Measurements from ENCODE around the gene COL4A2. TPM values are rescaled to one million over a fixed set of nuclear protein-coding genes. Genes with fewer than 3 reads are reported as not detected.

COL4A2 gene
- polyA plus RNA-seq, 1 donor from 2014 or later, result not detected

GRCh38 chr13:110326263-110326904 is 19.3 kb downstream of the COL4A2 start:
- Mint-ChIP-seq H3K9me3 (peaks cover 0 to 6% (median 5%) of the 10 kb centered on the region in 3 donors), H3K27ac (no peak overlapping the region), H3K4me3 (no peak overlapping the region), H3K27me3 (peaks cover 10% of the 10 kb centered on the region), H3K36me3 (peaks cover 2% of the 10 kb centered on the region), H3K4me1 (no peaks in the 10 kb centered on the region)

DNA sequence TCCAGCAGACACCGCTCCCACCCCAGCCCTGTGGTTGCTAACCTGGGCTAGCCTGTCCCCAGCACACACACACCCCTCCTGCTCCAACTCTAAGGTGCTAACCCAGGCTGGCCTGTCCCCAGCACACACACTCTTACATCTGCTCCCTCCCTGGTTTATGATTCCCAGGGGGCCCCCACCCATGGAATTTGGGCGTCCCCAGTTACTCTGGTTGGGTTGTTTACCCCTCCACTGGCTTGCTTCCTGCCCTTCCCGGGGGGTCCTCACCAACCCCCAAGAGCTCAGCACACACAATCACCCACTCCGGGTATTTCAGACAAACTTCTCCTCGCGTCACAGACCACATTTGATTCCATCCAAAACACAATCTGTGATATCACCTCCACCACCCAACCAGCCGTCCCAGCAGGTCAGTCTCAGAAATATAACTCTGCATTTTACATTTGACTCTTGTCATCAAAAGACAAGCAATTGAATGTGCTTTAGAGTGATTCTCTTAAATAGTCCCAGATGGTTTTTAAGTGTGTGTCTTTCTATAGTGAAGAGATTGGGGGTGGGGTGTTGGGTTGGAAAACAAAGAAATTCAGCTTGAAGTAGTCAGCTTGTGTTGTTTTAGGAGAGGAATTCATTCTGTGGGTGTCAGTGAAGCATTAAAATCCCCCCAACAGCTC is 20.1 kb downstream of the COL4A2 start:
- H3K27ac Mint-ChIP-seq, result peak overlapping the region in 1 of 3 donors; percentile 15
- H3K27me3 Mint-ChIP-seq, result peaks cover 8% of the 10 kb centered on the region
- H3K36me3 Mint-ChIP-seq, result no peaks in the 10 kb centered on the region
- no peaks in the 10 kb centered on the region for H3K4me1 Mint-ChIP-seq
- H3K9me3 Mint-ChIP-seq, result peaks cover 0 to 5% (median 0%) of the 10 kb centered on the region in 3 donors
- H3K4me3 Mint-ChIP-seq, result peak overlapping the region in 1 of 4 donors; percentile 40

DNA sequence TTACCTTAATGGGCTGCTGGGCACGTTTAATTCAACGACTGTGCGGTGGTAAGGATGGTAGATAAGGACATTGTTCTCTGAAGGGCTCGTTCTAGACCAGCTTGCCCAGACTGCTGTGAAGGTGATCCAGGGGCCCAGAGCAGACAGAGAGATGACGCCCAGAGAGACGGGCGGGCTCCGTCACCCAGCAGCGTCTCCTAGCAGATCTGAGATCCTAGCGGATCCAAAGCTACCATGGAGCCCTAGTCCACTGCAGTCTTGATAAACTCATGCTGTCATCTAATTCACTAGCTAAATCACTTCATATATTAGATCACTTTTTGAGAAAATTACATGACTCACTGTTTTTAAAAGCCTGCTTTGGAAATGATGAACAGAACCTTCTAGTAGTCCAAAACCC is 21.5 kb downstream of the COL4A2 start:
- Mint-ChIP-seq H3K4me1 (no peaks in the 10 kb centered on the region), H3K27me3 (peaks cover 8% of the 10 kb centered on the region)

GRCh38 chr13:110329258-110329657 is 22.2 kb downstream of the COL4A2 start:
- Mint-ChIP-seq H3K27ac (no peak overlapping the region), H3K4me1 (no peaks in the 10 kb centered on the region), H3K9me3 (peaks cover 0 to 3% (median 0%) of the 10 kb centered on the region in 3 donors), H3K27me3 (peaks cover 7% of the 10 kb centered on the region), H3K36me3 (peaks cover 2% of the 10 kb centered on the region), H3K4me3 (no peak overlapping the region)

More for the DNA sequence above, 21.5 kb downstream of the COL4A2 start:
- Mint-ChIP-seq H3K36me3 (peaks cover 2% of the 10 kb centered on the region), H3K4me3 (no peak overlapping the region), H3K9me3 (peaks cover 0 to 3% (median 0%) of the 10 kb centered on the region in 3 donors), H3K27ac (no peak overlapping the region)

DNA sequence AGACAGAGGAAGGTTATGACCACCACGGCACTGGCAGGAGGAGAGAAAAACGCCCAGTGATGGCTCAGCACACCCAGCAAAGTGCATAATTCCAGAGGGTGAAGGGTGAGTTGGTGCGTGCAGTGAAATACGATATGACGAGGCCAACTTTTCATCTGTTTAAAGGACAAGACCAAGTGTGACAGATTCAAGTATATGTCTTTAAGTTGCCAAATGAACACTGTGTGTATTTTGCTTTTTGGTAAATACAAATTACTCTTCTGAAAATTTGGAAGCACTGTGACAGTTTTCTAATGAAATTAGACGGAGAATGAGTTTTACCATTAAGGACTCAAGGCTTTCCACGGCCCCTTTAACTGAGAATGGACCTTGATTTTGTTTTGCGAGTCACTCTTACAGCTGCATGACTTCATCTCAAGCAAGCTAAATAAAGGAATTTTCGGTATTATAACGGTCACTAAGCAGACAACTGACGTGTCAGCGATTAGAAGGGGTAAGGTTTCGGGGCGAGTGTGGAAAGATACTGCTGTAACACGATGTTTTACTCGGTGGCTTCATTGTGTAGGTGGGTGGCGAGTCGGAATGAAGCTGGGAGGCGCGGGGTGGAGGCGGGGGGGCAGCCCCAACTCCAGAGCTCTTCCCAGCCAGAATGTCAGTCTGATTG is 22.8 kb downstream of the COL4A2 start:
- Mint-ChIP-seq H3K9me3 (peaks cover 0 to 8% (median 7%) of the 10 kb centered on the region in 3 donors), H3K36me3 (peaks cover 2% of the 10 kb centered on the region), H3K27ac (no peak overlapping the region), H3K4me1 (no peaks in the 10 kb centered on the region), H3K27me3 (peaks cover 6% of the 10 kb centered on the region), H3K4me3 (no peak overlapping the region)

DNA sequence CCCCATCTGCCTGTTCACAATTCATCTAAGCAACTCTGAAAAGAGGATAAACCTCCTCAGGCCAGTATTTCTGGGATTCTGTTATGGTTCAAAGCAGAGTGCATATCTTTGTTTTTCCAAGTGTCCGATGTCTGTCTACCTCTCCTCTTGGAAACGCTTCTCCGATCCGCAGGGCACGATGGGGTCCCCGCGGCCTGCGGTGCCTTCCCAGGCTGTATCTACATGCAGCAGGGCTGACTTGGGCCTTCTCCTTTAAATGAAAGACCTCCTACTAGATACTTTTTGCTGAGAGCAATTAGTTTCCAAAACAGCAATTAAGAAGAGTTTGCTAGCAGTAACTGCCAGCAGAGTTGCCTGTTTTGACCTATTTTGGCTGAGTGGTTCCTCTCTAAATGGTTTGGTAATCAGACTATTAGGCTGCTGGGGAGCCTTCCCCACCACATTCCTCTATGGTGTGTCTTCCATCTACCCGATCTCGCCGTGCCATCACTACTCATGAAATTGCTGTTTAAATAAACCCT is 23.5 kb downstream of the COL4A2 start:
- no peak overlapping the region for H3K4me3 Mint-ChIP-seq
- no peaks in the 10 kb centered on the region for H3K4me1 Mint-ChIP-seq
- peaks cover 5% of the 10 kb centered on the region for H3K27me3 Mint-ChIP-seq
- no peak overlapping the region for H3K27ac Mint-ChIP-seq
- peaks cover 0 to 12% (median 10%) of the 10 kb centered on the region in 3 donors for H3K9me3 Mint-ChIP-seq
- H3K36me3 Mint-ChIP-seq, result peaks cover 2% of the 10 kb centered on the region

GRCh38 chr13:110331362-110331761 is 24.3 kb downstream of the COL4A2 start:
- Mint-ChIP-seq H3K27ac (no peak overlapping the region), H3K4me3 (no peak overlapping the region), H3K27me3 (no peaks in the 10 kb centered on the region), H3K4me1 (no peaks in the 10 kb centered on the region), H3K36me3 (peaks cover 2% of the 10 kb centered on the region), H3K9me3 (peaks cover 0 to 12% (median 10%) of the 10 kb centered on the region in 3 donors)

DNA sequence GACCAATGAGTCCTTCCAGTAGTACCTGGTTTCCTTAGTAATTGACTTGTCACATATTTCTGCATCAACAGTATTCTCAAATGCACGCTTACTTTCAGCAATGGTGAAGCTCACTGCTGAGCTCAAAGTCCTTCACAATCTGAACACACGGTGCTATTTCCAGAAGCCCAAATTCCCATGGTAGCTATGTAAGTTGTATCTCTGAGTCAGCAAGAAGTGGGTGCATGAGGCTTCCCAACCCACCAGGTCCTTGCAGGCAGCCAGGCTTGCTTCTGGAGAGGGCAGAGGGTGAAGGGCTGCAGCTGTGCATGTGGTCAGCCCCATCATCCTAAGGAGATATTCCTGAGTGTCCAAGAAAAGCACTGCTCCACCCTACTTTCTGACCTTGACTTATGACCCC is 25.7 kb downstream of the COL4A2 start:
- Mint-ChIP-seq H3K4me3 (no peak overlapping the region), H3K9me3 (peaks cover 0 to 12% (median 7%) of the 10 kb centered on the region in 3 donors), H3K4me1 (no peaks in the 10 kb centered on the region), H3K27ac (no peak overlapping the region), H3K36me3 (peaks cover 4% of the 10 kb centered on the region), H3K27me3 (no peaks in the 10 kb centered on the region)

DNA sequence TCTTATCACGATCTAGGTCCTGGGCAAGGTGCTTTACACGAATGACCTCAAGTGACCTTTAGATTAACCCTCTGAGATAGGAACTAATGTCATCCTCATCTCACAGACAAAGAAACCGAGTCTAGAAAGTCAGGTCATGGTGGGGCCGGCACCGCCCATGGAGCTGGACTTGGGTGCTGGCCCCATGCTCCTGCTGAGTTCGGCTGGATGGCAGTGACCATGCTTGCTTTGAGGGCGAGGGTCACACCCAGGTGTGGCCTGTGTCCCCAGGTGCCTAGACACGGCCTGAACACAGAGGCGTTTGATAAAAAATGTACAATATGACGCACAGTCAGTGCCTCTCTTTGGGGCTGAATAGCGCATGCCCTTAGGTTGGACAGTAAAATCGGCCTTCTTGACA is 26.8 kb downstream of the COL4A2 start:
- no peak overlapping the region for H3K4me3 Mint-ChIP-seq
- H3K27ac Mint-ChIP-seq, result no peak overlapping the region
- H3K9me3 Mint-ChIP-seq, result peaks cover 0 to 12% (median 9%) of the 10 kb centered on the region in 3 donors
- peaks cover 2% of the 10 kb centered on the region for H3K27me3 Mint-ChIP-seq
- peaks cover 6% of the 10 kb centered on the region for H3K36me3 Mint-ChIP-seq
- no peaks in the 10 kb centered on the region for H3K4me1 Mint-ChIP-seq

DNA sequence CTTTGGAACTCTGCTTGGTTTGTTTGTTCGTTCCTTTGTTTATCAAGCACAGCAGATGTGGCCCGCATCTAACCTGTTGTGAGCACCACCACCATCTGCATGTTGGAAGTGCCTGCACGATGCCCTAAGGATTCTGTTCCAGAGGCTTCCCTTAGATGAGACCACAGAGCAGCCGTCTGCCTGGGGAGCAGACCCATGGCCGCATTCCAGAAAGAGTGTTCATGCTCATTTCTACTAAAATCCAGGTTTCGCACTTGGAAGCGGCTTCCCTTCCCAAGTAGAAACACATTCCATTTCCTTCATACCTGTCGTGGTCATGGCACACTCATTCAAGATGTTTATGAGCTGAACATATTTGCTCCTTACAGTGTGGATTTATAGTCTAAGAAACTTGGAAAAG is 27.2 kb downstream of the COL4A2 start:
- Mint-ChIP-seq H3K9me3 (peaks cover 0 to 12% (median 9%) of the 10 kb centered on the region in 3 donors), H3K27ac (no peak overlapping the region), H3K4me3 (peak overlapping the region in 1 of 4 donors; percentile 26), H3K27me3 (peaks cover 4% of the 10 kb centered on the region), H3K4me1 (no peaks in the 10 kb centered on the region), H3K36me3 (peaks cover 6% of the 10 kb centered on the region)

DNA sequence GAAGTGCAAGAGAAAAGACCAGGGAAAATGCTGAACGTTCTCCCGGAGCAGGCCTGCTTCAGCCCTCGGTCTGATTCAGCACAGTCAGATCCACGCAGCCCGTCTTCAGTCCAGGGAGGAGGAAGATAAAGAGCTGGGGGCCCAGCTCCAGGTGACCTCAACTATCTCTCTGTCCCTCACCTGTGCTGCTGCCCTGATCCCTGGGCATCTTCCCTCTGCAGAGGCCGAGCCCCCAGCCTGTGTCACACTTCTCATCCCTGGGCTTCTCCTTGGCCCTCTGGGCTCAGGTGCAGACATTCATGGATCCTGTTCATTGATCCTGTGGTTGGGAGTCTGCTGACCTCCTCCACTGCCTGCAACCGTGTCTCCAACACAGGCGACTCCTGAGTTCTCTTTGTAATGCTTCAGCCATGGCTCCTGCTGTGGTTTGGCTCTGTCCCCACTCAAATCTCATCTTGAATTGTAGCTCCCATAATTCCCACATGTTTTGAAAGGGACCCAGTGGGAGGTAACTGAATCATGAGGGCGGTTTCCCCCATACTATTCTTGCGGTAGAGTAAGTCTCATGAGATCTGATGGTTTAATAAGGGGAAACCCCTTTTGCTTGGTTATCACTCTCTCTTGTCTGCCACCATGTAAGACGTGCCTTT is 27.9 kb downstream of the COL4A2 start:
- H3K9me3 Mint-ChIP-seq, result peaks cover 0 to 12% (median 9%) of the 10 kb centered on the region in 3 donors
- H3K4me1 Mint-ChIP-seq, result no peaks in the 10 kb centered on the region
- H3K27me3 Mint-ChIP-seq, result peaks cover 11% of the 10 kb centered on the region
- no peak overlapping the region for H3K27ac Mint-ChIP-seq
- peaks cover 6% of the 10 kb centered on the region for H3K36me3 Mint-ChIP-seq
- H3K4me3 Mint-ChIP-seq, result no peak overlapping the region

- H3K36me3 Mint-ChIP-seq, result peaks cover 6% of the 10 kb centered on the region
- H3K4me1 Mint-ChIP-seq, result peaks cover 0 to 7% (median 4%) of the 10 kb centered on the region in 3 donors
- no peak overlapping the region for H3K4me3 Mint-ChIP-seq
- H3K27ac Mint-ChIP-seq, result no peak overlapping the region
- H3K9me3 Mint-ChIP-seq, result peaks cover 1 to 12% (median 9%) of the 10 kb centered on the region in 3 donors
- H3K27me3 Mint-ChIP-seq, result peaks cover 21% of the 10 kb centered on the region
These were observed 29.0 kb downstream of the COL4A2 start for GRCh38 chr13:110336108-110336507.

GRCh38 chr13:110336681-110337080 is 29.6 kb downstream of the COL4A2 start:
- Mint-ChIP-seq H3K4me1 (peaks cover 3 to 11% (median 5%) of the 10 kb centered on the region in 3 donors), H3K4me3 (no peak overlapping the region), H3K27me3 (peaks cover 26% of the 10 kb centered on the region), H3K9me3 (peaks cover 1 to 12% (median 9%) of the 10 kb centered on the region in 3 donors), H3K27ac (no peak overlapping the region), H3K36me3 (peaks cover 6% of the 10 kb centered on the region)

DNA sequence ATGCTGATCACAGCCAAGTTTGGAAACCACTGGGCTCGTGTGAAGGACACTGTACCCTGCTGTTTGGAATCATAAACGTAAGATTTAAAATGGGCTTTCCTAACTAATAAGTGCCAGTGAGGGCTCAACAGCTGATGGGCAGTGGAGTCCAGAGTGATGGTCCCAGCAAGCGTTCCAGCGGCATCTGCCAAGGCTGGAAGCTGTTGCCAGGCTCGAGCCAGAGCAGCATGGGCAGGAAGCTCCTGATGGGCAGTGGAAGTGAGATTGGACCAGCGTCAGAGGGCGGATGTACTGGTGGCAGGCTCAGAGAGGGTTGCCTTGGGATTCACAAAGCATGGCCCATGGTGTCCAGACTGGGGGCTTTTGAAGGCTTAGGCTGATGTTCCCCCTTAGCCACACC is 30.2 kb downstream of the COL4A2 start:
- peaks cover 26% of the 10 kb centered on the region for H3K27me3 Mint-ChIP-seq
- H3K4me3 Mint-ChIP-seq, result peak overlapping the region in 1 of 4 donors; percentile 27
- H3K36me3 Mint-ChIP-seq, result peaks cover 6% of the 10 kb centered on the region
- H3K27ac Mint-ChIP-seq, result no peak overlapping the region
- H3K4me1 Mint-ChIP-seq, result peaks cover 6 to 11% (median 7%) of the 10 kb centered on the region in 3 donors
- H3K9me3 Mint-ChIP-seq, result peaks cover 1 to 12% (median 9%) of the 10 kb centered on the region in 3 donors
